GM19238 (cell line): ENCODE results near the gene GZF1.

Experiments
- DNase-seq: peaks from one replicate; pipeline ENCODE4 v3.0.0; 2011; ENCODE audit warnings: low spot score; ENCODE audit not compliant: insufficient read length

The GZF1 gene

DNA sequence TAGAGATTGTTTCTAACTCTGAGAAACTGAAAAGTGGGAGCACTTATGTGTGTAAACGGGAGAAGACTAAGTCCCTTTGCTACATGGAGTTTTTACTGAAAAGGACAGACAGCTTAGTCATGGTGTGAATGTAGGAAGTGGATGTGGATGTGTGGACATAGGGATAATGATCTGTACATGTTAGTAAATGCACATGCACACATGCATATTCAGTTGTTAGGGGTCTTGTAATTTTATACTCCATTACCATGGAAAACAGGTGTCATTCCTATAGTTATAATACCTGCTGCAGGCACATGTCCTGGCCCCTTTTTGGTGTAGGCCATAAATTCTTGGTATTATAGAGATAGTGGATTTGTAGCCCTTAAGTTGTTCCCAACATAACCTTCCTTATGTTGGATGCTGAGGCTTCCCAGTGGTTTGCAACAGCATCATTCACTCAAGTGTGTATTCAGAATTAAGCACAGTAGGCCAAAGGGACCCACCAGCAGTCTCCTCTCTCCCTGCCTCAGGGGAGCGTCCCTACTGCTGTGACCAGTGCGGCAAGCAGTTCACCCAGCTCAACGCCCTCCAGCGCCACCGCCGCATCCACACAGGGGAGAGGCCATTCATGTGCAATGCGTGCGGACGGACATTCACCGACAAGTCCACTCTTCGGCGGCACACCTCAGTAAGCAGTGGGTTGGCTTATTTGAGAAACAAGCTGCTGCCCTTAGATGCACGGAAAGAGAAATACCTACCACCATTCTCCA, 7.3 kb downstream of the GZF1 start:
- no peak for DNase-seq

DNA sequence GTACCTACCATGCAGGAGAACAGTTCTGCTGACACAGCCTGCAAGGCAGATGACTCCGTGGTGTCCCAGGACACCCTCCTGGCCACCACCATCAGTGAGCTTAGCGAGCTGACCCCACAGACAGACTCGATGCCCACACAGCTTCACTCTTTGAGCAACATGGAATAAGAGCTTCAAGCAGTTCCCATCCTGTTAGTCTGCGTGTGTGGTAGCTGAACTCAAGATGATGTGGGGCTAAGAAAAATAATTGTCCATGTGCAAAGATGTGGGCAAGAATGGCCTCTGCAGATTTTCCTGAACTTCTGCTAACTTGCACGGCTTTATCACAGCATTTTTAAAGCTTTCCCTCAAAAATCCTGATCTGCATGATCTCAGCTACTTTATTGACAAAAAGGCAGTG, 8.3 kb downstream of the GZF1 start:
- no peak for DNase-seq

DNA sequence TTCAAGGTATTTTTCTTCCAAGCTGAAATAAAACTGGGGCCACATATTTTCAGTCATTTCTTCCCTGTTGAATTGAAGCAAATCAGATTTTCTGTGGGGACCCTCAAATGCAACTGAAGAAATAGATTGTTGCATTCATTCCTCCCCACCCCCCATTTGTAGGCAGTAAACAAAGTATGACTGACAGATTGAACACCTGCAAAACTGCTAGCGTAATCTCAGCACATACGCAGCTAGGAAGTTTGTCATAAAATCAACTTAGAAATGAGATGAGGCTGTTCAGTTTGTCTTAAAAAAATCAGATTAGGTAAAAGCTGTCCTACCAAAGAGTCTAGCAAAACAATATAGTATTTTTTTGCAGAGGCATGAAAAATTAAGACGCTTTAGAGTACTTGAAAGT, 8.9 kb downstream of the GZF1 start:
- no peak for DNase-seq

DNA sequence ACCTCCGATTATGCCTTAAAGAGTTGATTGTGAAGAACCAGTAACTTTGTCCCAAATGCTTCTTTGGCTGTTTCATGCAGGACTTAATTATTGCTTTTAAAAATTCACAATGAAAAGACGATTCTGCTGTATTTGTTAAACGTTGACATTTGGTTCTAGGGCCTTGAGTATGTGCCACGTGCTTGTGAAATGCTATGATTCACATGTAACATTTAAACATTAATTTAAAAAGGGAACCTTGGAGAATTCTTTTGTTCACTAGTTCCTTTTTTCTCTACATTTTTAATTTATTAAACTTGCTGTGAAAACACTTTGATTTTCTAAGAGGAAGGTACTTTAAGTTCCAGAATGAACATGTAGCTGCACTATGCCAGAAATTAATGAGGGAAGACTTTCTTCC, 9.5 kb downstream of the GZF1 start:
- no peak for DNase-seq

DNA sequence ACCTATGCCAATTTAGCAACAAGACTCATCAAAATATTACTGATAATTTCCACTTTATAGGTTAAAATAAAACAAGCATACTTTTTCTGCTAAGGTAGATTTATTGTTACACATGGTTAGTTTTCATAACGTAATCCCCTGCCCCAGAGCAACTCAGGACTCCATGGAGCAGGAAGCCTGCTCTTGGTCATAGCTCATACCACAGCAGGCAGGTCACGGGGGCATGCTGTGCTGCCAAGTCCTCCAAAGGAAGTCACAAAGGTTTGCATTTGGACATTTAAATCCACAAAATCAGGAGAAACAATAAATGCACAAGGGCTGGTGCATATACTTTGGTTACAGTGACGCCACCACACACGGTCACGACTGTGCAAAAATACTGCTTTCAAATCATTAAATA, 12.5 kb downstream of the GZF1 start:
- no peak for DNase-seq

DNA sequence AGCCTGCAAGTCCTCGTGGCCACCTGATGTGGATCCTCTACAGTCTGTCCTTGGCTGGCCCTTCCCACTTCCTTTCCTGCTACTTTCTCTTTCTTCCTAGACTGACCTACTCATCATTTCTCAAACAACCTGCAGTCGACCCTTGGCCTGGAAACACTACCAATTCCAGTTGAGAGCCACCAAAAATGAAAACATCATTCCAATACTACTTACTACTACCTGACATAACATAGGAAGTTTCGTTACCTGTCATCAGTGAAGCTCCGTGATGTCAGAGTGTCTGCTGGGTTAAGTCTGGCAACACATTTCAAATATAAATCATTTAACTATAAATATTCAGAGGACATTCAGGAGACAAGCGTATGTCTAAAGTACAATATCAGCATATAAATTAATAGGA, 13.8 kb downstream of the GZF1 start:
- DNase-seq, result no peak

DNA sequence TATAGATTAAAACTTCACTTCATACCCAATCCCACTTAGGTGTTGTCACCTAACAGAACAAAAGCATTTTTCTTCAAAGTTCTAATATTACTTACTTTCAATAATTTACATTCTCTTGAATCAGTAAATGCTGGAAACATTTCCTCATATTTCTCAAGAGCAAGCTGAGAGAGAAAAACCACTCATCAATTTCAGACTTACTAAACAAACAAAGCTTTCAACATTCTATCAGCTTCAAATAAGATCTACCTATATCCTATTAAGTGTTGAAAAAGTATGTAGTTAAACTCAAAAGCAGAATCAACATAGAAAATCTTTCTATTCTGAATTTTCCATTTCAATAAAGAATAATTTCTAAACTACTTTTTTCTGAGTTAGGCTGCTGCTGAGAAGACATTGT, 17.8 kb downstream of the GZF1 start:
- no peak for DNase-seq

DNA sequence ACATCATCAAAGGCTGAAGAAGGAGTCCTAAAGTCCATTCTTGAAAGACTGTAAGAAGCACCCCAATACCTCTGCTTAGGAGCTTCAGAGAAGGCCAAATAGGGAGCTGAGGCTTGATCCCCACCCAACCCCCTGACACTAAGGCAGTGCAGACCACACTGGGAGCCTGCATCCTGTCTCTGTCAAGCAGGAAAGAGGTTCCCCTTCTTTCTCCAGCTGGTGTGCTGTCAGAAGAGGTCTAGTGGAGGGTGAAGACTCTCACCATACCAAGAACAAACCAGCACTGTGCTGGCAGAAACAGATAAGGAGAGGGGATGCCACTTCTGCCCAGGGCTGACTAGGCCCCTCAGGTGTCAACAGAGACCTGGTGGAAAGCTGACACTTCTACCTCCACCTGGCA, 19.9 kb downstream of the GZF1 start:
- no peak for DNase-seq

DNA sequence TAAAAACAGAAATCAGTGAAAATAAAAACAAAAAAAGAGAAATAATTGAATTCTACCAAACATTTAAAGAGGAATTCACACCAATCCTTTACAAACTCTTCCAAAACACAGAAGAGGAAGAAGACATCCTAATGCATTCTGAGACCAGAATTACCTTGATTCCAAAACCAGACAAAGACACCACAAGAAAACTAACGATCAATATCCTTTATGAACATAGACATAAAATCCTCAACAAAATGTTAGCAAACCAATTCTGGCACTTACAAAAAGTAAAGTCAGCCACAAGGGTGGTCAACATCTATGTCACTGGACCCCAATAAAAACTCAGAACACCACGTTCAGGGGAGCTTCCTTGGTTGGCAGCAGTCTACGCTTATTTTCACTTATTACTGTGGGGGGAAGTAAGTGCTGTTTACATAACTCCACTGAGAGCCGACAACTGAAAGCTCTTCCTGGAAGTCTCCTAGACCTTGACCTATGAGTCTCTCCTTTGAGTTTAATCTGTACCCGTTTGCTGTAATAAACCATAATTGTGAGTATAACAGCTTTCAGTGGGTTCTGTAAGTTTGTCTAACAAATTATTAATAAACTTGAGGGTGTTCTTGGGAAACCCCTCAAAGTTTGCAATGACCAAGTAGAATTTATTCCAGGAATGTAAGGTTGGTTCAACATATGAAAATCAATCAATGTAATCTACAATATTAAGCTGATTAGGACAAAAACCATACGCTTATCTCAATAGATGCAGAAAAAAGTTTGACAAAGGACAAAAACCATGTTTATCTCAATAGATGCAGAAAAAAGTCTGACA, 24.5 kb downstream of the GZF1 start:
- DNase-seq, result no peak

DNA sequence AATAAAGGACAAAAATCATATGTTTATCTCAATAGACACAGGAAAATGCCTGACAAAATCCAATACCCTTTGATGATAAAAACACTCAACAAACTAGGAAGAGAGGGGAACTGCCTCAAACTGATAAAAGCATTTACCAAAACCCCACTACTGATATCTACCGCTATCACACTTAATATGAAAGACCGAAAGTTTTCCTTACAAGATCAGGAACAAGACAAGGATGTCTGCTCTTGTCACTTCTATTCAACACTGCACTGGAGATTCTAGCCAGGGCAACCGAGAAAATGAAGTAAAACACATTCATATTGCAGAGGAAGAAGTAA, 25.1 kb downstream of the GZF1 start:
- no peak for DNase-seq

DNA sequence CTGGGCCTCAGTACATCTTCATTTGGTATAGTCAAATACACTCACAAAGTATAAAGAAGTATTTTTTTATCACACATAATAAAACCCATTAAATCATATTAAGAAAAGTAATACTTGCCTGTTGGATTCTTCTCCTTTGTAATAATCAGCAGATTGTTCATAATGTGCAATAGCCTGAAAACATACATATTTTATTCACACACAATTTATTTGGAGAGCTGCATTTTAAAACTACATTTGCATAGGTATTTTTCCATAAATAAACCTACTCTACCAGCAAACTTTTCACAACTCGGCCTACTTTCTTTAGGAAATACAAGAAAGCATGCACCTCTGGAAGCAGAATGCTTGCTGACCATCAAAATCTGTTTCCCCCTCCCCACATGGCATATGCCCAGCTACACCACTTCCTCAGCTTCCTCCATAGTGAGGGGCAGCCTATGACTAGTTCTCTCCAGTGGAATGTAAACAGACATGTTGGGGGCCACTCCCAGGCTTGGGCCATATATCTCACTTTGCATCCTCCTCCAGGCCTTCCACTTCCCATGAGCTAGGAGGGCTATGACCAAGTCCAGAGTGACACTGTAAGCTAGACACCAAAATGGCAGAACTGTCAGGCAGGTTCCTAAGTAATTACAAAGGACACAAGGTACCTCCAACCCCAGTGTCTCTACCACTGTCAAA, 28.3 kb downstream of the GZF1 start:
- DNase-seq, result no peak

DNA sequence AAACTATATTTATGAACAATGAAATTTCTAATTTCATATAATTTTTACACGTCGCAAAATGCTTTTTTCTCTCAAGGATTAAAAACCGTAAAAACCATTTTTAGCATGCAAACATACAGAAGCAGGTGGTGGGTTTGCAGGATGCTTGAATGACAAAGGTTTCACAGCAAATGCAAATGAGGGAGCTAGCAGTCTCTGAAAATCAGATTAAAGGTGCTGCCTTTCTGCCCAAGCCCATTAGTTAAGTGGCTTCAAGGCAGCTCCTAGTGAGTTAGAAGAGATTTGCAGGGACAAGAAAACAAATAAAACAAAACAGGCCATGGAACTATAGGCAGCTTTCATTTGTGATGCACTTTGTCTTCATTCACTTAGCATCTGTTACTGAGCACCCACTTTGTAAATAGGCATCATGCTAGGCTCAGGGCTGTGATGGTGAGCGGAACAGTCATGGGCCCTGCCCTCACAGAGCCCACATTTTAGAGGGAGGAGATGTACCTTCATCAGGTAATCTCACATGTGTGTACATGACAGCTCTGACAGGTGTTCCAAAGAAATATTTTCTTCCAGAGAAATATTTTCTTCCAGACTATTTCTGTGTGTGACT, 29.8 kb downstream of the GZF1 start:
- DNase-seq, result no peak

DNA sequence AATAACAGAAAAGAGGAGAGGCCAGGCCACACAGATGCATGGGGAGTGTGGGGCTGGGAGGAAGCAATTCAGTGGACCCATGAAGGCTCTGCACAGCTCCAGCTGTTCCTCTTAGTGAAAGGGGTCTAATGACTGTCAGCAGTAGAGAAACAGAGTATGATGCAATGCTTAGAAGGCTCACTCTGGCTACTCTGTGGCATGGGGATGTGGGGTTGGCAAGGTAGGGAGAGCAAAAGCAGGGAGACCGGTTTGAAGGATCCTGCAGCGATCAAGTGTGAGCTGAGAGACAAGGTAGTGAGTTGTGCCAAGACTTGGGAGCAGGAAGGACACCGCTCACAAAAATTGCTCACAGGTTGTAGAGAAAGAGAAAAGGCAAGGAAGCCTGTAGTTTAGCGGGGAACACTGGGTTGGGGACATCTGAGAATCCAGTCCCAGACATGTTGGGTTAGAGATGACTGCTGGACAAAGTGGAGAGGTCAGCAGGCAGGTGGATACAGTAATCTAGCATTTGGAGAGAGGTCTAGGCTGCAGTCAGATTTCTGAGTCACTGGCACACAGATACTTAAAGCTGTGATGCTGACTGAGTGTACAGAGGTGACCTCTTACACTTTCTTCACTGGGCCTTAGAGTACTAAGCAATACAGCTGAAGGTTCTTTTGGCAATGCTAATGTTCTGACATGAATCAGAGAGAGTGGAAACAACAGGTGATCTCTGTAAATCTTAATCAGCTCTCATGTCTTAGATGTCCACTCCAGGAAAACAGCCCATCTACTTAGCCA, 32.2 kb downstream of the GZF1 start:
- DNase-seq, result no peak

DNA sequence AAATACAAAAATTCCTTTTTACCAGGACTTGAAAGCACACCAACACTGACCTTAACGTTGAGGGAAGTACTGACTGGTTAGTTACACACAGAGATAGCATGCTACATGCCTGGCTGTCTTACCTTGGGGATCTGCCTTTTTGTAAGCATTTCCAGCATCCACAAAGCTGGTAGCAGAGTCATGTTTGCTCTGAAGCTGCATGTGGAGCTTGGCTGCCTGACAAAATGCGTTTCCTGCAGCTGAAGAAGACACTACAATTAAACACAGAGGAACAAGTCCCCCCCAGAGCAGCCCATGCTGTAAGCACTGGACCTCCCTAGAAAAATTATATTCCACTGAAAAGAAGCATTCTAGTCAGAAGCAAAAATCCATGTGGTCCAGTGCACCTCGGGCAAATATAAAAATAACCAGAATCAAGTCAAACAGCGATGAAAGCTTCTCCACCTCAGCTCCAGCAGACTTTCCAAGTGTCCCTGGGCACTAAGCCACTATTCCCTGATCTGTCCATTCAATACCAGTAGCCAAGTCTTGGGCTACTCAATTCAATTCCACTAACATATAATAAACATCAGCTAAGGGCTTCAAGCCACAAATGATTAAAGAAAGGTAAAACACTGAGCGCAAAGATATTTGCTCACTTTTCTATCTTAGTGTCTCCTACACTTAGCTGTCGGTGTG, 35.1 kb downstream of the GZF1 start:
- DNase-seq, result no peak

DNA sequence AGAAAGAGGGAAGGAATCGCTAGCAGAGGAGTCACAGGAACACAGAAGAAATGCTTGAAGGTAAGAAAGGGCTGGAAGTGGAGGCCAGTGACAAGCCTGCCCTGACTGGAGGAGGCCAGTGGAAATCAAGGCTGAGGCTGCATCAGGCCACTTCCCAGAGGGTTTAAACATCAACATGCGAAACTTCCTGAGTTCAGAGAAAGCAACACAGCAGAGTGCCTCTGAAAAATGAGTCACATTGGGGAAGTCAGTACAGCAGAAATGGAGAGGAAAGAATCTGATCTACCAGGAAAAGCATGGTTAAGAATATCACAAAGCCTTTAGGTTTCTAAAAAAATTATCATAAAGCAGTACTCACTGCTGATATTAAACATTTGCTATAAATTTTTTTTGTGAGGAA, 36.0 kb downstream of the GZF1 start:
- no peak for DNase-seq

DNA sequence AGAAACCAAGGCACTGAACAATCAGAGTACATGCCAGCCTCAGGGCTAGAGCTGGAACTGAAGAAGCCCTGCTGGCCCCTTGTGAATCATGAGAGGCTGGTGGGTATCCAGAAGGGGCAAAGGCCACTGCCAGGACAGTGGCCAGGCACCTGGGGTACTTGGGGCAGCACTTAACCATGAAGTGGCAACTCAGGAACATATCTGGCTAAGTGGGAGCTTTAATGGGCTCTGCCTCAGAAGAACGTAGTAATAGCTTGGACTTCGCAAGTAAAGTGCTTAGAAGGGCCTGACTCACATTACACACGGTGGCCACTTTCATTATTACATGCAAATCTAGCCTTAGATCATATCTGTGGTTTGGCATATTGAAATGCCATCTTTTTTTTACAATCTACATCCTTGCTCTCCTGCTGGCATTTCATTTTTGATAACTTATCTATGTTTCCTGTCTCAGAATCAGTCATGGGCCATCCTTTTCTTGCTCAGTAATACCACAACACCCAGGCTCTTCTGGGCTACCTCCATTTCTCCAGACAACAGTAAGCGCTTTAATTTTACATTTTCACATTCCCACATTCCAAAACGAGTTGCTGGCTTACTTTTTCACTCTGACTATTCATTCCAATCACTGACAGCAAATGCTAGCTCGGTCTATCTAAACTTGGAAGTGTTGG, 37.7 kb downstream of the GZF1 start:
- no peak for DNase-seq

DNA sequence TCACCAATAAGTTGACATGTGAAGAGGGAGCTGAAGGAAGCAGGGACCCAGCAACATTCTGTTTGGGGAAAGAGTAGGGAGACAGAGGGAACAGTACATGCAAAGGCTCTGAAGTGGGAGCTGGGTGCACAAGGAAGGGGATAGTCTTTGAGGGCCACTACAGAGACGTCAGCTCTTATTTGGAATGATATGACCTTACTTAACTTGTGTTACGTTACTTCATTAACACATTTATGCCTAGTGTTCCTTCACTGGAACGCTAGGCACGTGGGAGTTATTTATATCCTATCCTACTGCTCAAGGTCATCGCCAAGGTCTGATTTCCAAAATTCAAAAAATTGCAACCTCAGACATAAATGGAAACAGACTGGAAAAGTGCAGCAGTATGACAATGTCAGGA, 39.1 kb downstream of the GZF1 start:
- no peak for DNase-seq

DNA sequence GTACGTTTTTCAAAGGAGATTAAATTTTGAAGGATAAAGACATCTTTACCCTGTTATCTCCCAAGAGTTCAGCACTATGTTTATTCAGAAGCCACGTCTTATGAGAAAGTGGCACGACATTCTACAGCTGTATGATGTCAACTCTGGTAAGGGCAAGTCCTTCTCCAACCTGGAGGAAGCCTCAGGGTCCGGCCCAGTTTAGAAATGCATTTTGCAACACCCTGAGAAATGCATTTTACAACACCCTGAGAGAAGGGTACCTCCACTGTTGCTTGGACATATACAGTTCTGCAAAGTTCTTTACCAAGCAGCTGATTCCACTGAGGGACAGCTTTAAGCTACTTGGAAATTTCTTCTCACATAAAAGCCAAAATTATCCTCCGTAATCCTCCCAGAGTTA, 41.8 kb downstream of the GZF1 start:
- no peak for DNase-seq

DNA sequence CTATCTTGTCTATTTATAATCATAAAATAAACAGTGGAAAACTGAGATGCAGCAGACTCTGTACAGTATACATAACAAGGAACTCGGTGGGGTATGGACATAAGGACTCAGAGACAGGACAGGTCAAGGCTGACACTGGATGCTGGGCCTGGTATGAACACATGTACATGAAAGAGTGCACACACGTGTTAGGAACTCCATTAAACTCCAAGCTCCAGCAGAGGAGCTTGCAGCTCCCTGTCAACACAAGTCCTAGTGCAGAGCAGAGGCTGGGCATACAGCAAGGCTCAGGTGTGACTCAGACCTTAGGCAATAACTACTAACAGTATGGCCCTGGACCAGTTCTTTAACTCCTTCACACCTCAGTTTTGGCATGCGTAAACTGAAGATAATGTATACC, 42.2 kb downstream of the GZF1 start:
- DNase-seq, result no peak

DNA sequence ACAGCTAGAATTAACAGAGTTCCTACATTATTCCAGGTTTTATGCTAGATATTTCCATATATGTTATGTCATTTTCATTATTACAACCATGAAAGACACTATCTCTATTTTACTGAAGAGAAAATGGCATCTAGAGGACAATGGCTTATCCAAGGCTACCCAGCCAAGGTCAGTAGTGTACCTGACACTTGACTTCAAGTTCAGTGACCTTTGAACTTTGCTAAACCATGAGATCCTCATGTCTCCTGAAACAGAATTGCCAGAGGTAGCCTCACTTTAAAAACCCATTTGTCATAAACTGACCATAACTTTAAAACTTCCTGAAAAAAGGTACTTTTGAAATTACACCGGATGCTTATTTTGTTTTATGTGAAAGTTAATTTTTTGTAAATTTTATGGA, 44.9 kb downstream of the GZF1 start:
- DNase-seq, result no peak
